Measurements from ENCODE around the gene MGP.

Gene MGP

GRCh38 chr12:14885718-14886221 lies at the start of gene MGP:
MGP (minus strand) TSS chr12:14885854; CDS start chr12:14885791, 63 bp downstream.
- DNase-seq (ENCODE audit: low read depth) = peak; percentile 18

GRCh38 chr12:14935031-14935430 lies 49.4 kb upstream of the MGP start:
- no peak for DNase-seq (ENCODE audit: low read depth)

DNA sequence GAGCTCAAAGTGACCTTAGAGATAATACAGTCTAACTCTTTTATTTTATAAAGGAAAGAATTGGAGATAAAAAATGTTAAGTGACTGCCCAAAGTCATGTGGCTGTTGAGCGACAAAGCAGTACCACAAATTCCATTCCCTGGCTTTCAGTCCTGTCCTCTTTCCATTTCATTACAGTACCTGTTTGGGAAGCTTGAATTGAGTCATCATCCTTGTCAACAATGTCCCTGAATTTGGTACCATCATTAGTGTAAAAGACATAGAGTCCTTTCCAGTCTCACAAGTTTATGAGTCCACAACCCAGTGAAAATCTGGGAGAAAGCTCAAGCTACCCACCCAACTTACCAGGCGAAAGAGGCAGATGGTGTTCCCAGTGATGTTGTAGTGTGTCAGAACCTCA lies 48.9 kb upstream of the MGP start:
- no peak for DNase-seq (ENCODE audit: low read depth)

DNA sequence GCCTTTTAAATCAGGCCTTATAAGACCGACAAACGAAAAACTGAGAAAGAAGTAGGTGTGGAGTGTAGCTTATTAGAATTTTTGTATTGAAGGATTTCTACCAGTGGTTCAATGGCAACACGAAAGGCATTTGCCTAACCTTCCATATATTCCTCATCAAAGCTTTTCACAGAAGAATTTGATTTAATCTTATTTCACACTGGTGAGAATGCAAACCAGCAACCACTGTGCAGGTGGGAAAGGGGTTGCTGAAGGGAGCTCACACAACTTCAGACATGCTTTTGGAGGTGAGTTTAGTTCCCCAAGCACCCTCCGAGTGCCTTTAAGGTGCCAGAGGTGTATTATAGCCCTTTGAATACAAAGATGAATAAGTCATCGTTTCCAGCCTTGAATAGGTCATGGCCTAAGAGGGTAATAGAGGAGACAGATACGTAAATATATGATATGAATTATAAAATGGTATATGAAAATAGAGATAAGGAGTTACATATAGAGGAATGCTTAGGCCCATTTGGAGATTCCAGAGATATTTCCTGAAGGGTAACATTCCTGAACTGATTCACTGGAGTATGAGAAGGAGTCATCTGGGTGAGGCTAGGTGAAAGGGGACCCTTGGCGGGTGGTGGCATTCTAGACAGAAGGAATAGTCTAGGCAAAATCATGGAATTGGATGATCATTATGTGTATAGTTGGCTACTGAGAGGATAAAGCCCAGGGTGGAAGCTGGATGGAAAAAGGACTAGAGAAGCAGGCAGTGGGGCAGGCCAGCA lies 46.3 kb upstream of the MGP start:
- DNase-seq (ENCODE audit: low read depth) = no peak

DNA sequence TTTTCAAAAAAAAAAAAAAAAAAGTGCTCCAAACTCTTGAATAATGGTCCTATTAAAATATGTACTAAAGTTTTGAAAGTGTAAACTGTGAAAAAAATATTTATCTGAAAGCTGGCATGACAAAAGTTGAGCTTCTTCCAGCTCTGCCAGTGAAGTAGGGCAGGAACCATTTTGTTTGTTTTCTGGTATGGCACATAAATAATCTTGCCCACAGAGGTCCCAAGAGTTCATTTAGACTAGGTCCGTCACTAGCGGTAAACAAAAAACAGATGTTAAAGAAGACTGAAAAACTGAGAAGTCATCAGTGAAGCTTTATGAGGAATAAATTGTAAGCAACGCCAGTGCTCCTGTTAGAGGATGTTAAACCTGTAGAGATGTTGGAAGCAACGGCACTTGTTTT lies 45.7 kb upstream of the MGP start:
- peak; percentile 42 for DNase-seq (ENCODE audit: low read depth)

DNA sequence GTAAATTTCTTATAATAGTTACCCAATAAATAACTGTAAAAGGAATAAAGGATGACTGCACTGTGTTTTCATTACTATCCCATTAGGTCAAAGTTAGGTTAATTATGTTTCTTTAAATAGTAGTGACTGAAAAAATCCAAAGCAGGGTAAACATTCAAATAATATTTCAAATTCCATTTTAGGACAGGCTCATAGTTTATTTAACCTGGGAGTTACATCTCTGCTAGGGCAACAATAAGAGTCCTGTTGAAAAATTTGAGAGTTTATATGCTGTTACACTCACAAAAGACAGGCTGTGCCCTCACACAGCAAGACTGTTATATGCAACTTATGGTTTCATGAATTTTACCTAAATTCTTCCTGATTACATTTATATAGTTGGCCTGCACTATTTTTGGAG lies 44.6 kb upstream of the MGP start:
- DNase-seq (ENCODE audit: low read depth) = peak; percentile 68

GRCh38 chr12:14928931-14929330 lies 43.3 kb upstream of the MGP start:
- DNase-seq (ENCODE audit: low read depth) = peak; percentile 29

- no peak for DNase-seq (ENCODE audit: low read depth)
These were observed 41.6 kb upstream of the MGP start for GRCh38 chr12:14927267-14927666.

DNA sequence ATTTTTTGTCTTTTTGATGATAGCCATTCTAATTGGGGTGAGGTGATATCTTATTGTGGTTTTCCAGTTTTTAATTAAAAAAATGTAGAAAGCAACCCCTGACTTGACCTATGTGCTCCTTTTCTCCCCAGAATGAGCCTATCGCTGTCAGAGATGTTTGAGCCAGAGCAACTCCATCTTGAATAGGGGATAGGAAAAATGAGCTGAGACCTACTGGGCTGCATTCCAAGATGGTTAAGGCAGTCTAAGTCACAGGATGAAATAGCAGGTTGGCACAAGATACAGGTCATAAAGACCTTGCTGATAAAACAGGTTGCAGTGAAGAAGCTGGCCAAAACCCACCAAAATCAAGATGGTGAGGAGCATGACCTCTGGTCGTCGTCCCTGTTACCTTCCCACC lies 38.9 kb upstream of the MGP start:
- DNase-seq (ENCODE audit: low read depth) = no peak

GRCh38 chr12:14923944-14924343 lies 38.3 kb upstream of the MGP start:
- DNase-seq (ENCODE audit: low read depth) = no peak

GRCh38 chr12:14921218-14921617 lies 35.6 kb upstream of the MGP start:
- DNase-seq (ENCODE audit: low read depth) = no peak

- no peak for DNase-seq (ENCODE audit: low read depth)
These were observed 34.9 kb upstream of the MGP start for GRCh38 chr12:14920475-14921126.

- DNase-seq (ENCODE audit: low read depth) = no peak
These were observed 33.8 kb upstream of the MGP start for GRCh38 chr12:14919455-14919854.

DNA sequence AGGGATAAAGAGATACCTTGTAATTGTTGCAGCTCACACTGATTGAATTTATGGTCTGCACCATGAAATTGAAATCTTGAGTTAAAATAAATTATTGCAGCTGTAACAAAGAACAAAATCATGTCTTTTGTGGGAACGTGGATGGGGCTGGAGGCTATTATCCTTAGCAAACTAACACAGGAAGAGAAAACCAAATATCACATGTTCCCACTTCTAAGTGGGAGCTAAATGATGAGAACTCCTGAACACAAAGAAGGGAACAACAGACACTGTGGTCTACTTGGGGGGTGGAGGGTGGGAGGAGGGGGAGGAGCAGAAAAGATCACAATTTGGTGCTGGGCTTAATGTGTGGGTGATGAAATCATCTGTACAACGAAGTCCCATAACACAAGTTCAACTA lies 30.1 kb upstream of the MGP start:
- DNase-seq (ENCODE audit: low read depth) = no peak

DNA sequence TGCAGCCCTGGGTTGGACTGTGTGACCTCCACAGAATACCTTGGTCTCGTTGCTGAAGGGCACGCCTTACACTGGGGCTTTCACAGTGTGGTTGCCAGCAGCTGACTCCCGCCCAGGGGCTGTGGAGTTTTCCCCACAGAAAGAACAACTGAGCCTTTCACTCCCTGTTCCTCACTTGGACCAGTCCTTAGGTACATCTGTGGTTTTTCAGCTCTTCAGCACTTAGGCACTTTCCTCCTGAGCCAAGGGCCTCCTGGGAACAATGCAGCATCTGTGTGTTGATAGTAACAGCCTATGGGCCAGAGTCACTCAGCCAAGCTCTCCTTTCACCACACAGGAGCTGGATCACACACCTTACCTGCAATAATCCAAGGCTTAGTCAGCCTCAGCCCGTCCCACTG lies 27.7 kb upstream of the MGP start:
- no peak for DNase-seq (ENCODE audit: low read depth)

GRCh38 chr12:14911131-14911530 lies 25.5 kb upstream of the MGP start:
- no peak for DNase-seq (ENCODE audit: low read depth)

GRCh38 chr12:14910090-14910915 lies 24.6 kb upstream of the MGP start:
- DNase-seq (ENCODE audit: low read depth) = peak; percentile 76

- no peak for DNase-seq (ENCODE audit: low read depth)
These were observed 22.3 kb upstream of the MGP start for GRCh38 chr12:14907953-14908352.

- no peak for DNase-seq (ENCODE audit: low read depth)
These were observed 20.5 kb upstream of the MGP start for GRCh38 chr12:14906114-14906513.

DNA sequence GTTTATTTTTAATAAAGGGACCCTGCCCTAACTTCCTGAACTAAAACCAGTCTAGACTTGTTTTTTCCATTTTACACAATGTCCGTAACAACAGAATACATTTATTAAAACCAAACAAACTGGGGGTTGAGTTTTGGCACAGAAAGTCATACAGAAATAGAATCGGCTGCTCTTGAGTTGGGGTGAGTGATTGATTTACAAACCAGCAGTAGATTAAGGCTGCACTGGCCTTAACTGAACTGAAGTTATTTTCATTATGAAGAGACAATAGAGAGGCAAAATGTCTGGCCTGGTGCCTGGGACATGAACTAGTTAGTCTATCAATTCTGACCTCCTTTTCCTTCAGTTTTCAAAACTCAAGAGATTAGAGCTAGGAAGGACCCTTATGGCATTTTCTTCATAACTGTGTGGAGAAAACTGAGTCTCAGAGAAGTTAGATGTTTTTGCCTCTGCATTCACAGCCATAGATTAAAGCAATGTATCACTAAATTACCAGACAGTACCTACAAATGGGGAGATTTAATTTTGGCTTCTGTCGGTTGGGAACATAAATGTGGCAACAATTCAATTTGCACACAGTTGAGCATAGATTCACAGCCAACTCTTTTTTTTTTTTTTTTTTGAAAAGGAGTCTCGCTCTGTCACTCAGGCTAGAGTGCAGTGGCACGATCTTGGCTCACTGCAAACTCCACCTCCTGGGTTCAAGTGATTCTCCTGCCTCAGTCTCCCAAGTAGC lies 19.8 kb upstream of the MGP start:
- DNase-seq (ENCODE audit: low read depth) = peak; percentile 36

- no peak for DNase-seq (ENCODE audit: low read depth)
These were observed 19.2 kb upstream of the MGP start for GRCh38 chr12:14904854-14905253.

All from iris pigment epithelial cell (primary cell).